PC-3 (cell line): ENCODE data around the gene HBG2. TPM values are rescaled to one million over a fixed set of nuclear protein-coding genes. Genes with fewer than 3 reads are reported as not detected.

Source experiments
- ATAC-seq: fragments of 200-7000 bp; cut with Tn5 transposase; 2 replicates; pipeline ENCODE4 v1.9.1; 2020; ENCODE audit warnings: mild to moderate bottlenecking, moderate library complexity
- BruUV-seq: library from RNA; stranded (reverse); fragments of 400-500 nt; replicated peaks from 2 replicates; lab custom pipeline; 2021; lab: Mats Ljungman, UMichigan
- CTCF ChIA-PET: fragments of 300-600 bp; sonication (Branson Sonifier 250); formaldehyde crosslinking; loops from one replicate; lab custom pipeline; 2022; ENCODE audit warnings: antibody characterized with exemption; lab: Charles Lee
- POLR2A ChIA-PET: fragments of 300-600 bp; sonication (Branson Sonifier 250); formaldehyde crosslinking; loops from one replicate; lab custom pipeline; 2022; ENCODE audit warnings: antibody characterized with exemption; ENCODE audit not compliant: unreplicated experiment; lab: Charles Lee
- DNase-seq: peaks from one replicate; pipeline ENCODE4 v3.0.0-alpha.2; 2015
- H2AFZ ChIP-seq: fragments of 300-600 bp; sonication (generic); 2 replicates; pipeline ENCODE4 v1.6.0; 2016; ENCODE audit warnings: antibody characterized with exemption, low read length
- H3F3A ChIP-seq: fragments of 300-600 bp; sonication (generic); one replicate; pipeline ENCODE4 v1.6.0; 2017; ENCODE audit warnings: antibody characterized with exemption, low read length, control low read depth, mild to moderate bottlenecking; ENCODE audit not compliant: unreplicated experiment
- H3K27ac ChIP-seq: fragments of 300-600 bp; sonication (generic); 2 replicates; pipeline ENCODE4 v1.5.1; 2016; ENCODE audit warnings: mild to moderate bottlenecking, low read length
- H3K27me3 ChIP-seq: fragments of 300-600 bp; sonication (generic); 2 replicates; pipeline ENCODE4 v1.6.1; 2016; ENCODE audit warnings: low read length, mixed read lengths
- H3K36me3 ChIP-seq: fragments of 300-600 bp; sonication (generic); 2 replicates; pipeline ENCODE4 v1.6.1; 2016; ENCODE audit warnings: low read depth, mixed run types, low read length, mixed read lengths
- H3K4me1 ChIP-seq: fragments of 300-600 bp; sonication (generic); 2 replicates; pipeline ENCODE4 v1.5.1; 2016; ENCODE audit warnings: low read length; ENCODE audit not compliant: insufficient read depth
- H3K4me2 ChIP-seq: fragments of 300-600 bp; sonication (generic); 2 replicates; pipeline ENCODE4 v1.6.0; 2016; ENCODE audit warnings: low read length
- H3K4me3 ChIP-seq: fragments of 300-600 bp; sonication (generic); 2 replicates; pipeline ENCODE4 v1.5.1; 2016; ENCODE audit warnings: mild to moderate bottlenecking, low read length, mixed read lengths
- H3K79me2 ChIP-seq: fragments of 300-600 bp; sonication (generic); 2 replicates; pipeline ENCODE4 v1.6.1; 2017; ENCODE audit warnings: low read length, mixed read lengths
- H3K9ac ChIP-seq: fragments of 300-600 bp; sonication (generic); 2 replicates; pipeline ENCODE4 v1.6.0; 2016; ENCODE audit warnings: mild to moderate bottlenecking, low read length
- H3K9me2 ChIP-seq: fragments of 300-600 bp; sonication (generic); replicated peaks from 2 replicates; pipeline ENCODE4 v1.6.1; 2016; ENCODE audit warnings: mixed run types, low read length, mixed read lengths
- H3K9me3 ChIP-seq: fragments of 300-600 bp; sonication (generic); 2 replicates; pipeline ENCODE4 v1.6.1; 2016; ENCODE audit warnings: low read length, mixed read lengths
- H4K20me1 ChIP-seq: fragments of 300-600 bp; sonication (generic); 2 replicates; pipeline ENCODE4 v1.6.1; 2016; ENCODE audit warnings: low read length, mixed read lengths
- CTCF ChIP-seq: fragments of 300-600 bp; sonication (generic); conservative IDR thresholded peaks from 2 replicates; pipeline ENCODE4 v1.5.1; 2017; ENCODE audit warnings: antibody characterized with exemption, low read depth, mild to moderate bottlenecking, low read length
- EZH2 ChIP-seq: fragments of 300-600 bp; sonication (generic); IDR thresholded peaks from one replicate; pipeline ENCODE4 v1.6.1; 2017; ENCODE audit warnings: antibody characterized with exemption, mild to moderate bottlenecking, low read length; ENCODE audit not compliant: unreplicated experiment
- EZH2phosphoT487 ChIP-seq: fragments of 300-600 bp; sonication (generic); IDR thresholded peaks from 2 replicates; pipeline ENCODE4 v1.6.1; 2018; ENCODE audit warnings: mild to moderate bottlenecking, antibody characterized with exemption, low read length, borderline replicate concordance
- intact Hi-C: fragments of 100-400 bp; cut with micrococcal nuclease; formaldehyde crosslinking; loops from 2 replicates; pipeline ENCODE4 v1.9.0; 2023
- total RNA-seq: library from RNA; depleted of rRNA; stranded (reverse); fragments of >200 nt; gene quantifications from 2 replicates; pipeline ENCODE4 v1.2.3, GENCODE V29; 2014

The HBG2 gene
- total RNA-seq, 1 experiment from 2014 or later, result not detected

- Histone ChIP-seq H3K4me3 (no peak overlapping the region), H3K9me3 (no peaks in the 10 kb centered on the region), H3K79me2 (no peaks in the 10 kb centered on the region), H3K9me2 (no peaks in the 10 kb centered on the region), H3K27ac (no peak overlapping the region), H3K4me2 (no peak overlapping the region), H3K36me3 (no peaks in the 10 kb centered on the region), H4K20me1 (no peaks in the 10 kb centered on the region), H3F3A (no peaks in the 10 kb centered on the region), H2AFZ (no peak overlapping the region), H3K4me1 (no peaks in the 10 kb centered on the region), H3K27me3 (no peaks in the 10 kb centered on the region), H3K9ac (no peak overlapping the region)
- DNase-seq (no peak), ATAC-seq (no peak)
- intact Hi-C loops, result no loop called here
- TF ChIP-seq EZH2phosphoT487 (no peak), CTCF (no peak), EZH2 (no peak)
- ChIA-PET CTCF (no interaction called here), POLR2A (no interaction called here)
- no TSS peak for BruUV-seq
These were observed 24.3 kb downstream of the HBG2 start for GRCh38 chr11:5230266-5230665.

- TF ChIP-seq EZH2phosphoT487 (no peak), EZH2 (no peak), CTCF (no peak)
- no peaks in the 10 kb centered on the region for H3K79me2 ChIP-seq
- ChIA-PET CTCF (no interaction called here), POLR2A (no interaction called here)
- H3K9me3 ChIP-seq, result no peaks in the 10 kb centered on the region
- no peaks in the 10 kb centered on the region for H4K20me1 ChIP-seq
- no peak overlapping the region for H2AFZ ChIP-seq
- ATAC-seq (no peak), DNase-seq (no peak)
- H3K4me3 ChIP-seq, result no peak overlapping the region
- no peaks in the 10 kb centered on the region for H3K9me2 ChIP-seq
- H3K36me3 ChIP-seq, result no peaks in the 10 kb centered on the region
- BruUV-seq, result no TSS peak
- H3K27me3 ChIP-seq, result no peaks in the 10 kb centered on the region
- intact Hi-C loops, result no loop called here
- H3K4me1 ChIP-seq, result no peaks in the 10 kb centered on the region
- H3K9ac ChIP-seq, result no peak overlapping the region
- H3F3A ChIP-seq, result no peaks in the 10 kb centered on the region
- H3K4me2 ChIP-seq, result no peak overlapping the region
- no peak overlapping the region for H3K27ac ChIP-seq
These were observed 24.8 kb downstream of the HBG2 start for GRCh38 chr11:5229796-5230195.

- no peak overlapping the region for H3K9ac ChIP-seq
- no peak overlapping the region for H3K27ac ChIP-seq
- ATAC-seq (no peak), DNase-seq (no peak)
- H3K4me2 ChIP-seq, result no peak overlapping the region
- H3K36me3 ChIP-seq, result no peaks in the 10 kb centered on the region
- CTCF ChIA-PET, result no interaction called here
- H3K9me3 ChIP-seq, result no peaks in the 10 kb centered on the region
- TF ChIP-seq CTCF, result no peak
- no peak for TF ChIP-seq EZH2phosphoT487
- TF ChIP-seq EZH2, result no peak
- H3K79me2 ChIP-seq, result no peaks in the 10 kb centered on the region
- H3K4me3 ChIP-seq, result no peak overlapping the region
- no peaks in the 10 kb centered on the region for H3K9me2 ChIP-seq
- POLR2A ChIA-PET, result no interaction called here
- no peaks in the 10 kb centered on the region for H3K27me3 ChIP-seq
- no peaks in the 10 kb centered on the region for H4K20me1 ChIP-seq
- intact Hi-C loops, result no loop called here
- H3F3A ChIP-seq, result no peaks in the 10 kb centered on the region
- BruUV-seq, result no TSS peak
- H2AFZ ChIP-seq, result no peak overlapping the region
- H3K4me1 ChIP-seq, result no peaks in the 10 kb centered on the region
These were observed 25.2 kb downstream of the HBG2 start for GRCh38 chr11:5229356-5229755.
